Skeletal muscle satellite cell (primary cell): ENCODE results near the gene UCK2.

ENCODE experiments used
- H3K27me3 ChIP-seq: 2 replicates; pipeline ENCODE4 v1.7.0; 2013; ENCODE audit warnings: low read length; ENCODE audit not compliant: control insufficient read depth, insufficient read depth
- H3K36me3 ChIP-seq: 2 replicates; pipeline ENCODE4 v1.7.0; 2013; ENCODE audit warnings: mild to moderate bottlenecking, control low read depth, low read length; ENCODE audit not compliant: insufficient read depth
- H3K4me1 ChIP-seq: 2 replicates; pipeline ENCODE4 v1.7.0; 2013; ENCODE audit warnings: low read length; ENCODE audit not compliant: control insufficient read depth, insufficient read depth
- H3K4me2 ChIP-seq: 2 replicates; pipeline ENCODE4 v1.7.0; 2013; ENCODE audit warnings: mild to moderate bottlenecking, low read length
- H3K4me3 ChIP-seq: 2 replicates; pipeline ENCODE4 v1.7.0; 2013; ENCODE audit warnings: low read length
- H3K9ac ChIP-seq: 2 replicates; pipeline ENCODE4 v1.7.0; 2013; ENCODE audit warnings: mild to moderate bottlenecking, low read depth, low read length, moderate library complexity
- H3K9me3 ChIP-seq: replicated peaks from 2 replicates; pipeline ENCODE4 v1.7.0; 2013; ENCODE audit warnings: mild to moderate bottlenecking, control low read depth, low read length

UCK2 gene

DNA sequence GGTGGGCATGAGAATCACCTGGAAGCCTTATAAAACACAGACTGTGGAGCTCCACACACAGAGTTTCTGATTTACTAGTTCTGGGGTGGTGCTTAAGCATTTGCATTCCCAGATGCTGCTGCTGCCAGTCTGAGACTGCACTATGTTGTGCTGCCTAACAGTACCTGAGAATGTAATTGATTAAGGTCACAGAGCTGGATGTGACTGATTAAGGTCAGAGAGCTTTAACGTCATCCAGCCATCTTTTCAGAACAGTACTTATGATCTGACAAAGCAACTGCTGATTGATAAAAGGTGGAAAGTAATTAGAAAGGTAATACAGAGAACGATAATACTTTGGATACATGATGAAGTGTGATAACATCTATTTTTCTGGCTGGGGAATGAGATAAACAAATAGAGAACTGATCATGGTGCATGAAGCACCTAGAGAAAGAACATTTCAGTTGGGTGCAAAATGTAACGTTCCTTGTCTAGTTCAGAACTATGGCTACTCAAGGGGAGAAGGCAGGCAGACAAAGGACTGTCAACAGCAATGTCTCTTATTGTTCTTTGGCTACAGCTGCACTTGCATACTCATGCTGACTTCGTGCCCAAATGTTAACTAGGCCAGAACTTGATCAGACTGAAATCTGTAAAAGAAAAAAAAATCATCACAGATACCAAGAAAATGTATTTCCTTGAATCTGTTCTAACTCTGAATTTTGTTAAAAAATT, 3.7 kb upstream of the UCK2 start:
- Histone ChIP-seq H3K4me3 (no peak overlapping the region), H3K36me3 (no peaks in the 10 kb centered on the region), H3K27me3 (no peaks in the 10 kb centered on the region), H3K4me2 (no peak overlapping the region), H3K9me3 (no peaks in the 10 kb centered on the region), H3K9ac (no peak overlapping the region), H3K4me1 (peaks cover 13% of the 10 kb centered on the region)

GRCh38 chr1:165824269-165824643, 3.2 kb upstream of the UCK2 start:
- H3K4me1 ChIP-seq: peaks cover 13% of the 10 kb centered on the region

GRCh38 chr1:165826565-165827267, 698 bp upstream of the UCK2 start:
- peak overlapping the region; percentile 88 for H3K4me3 ChIP-seq

More at GRCh38 chr1:165824269-165824643, 3.2 kb upstream of the UCK2 start:
- no peak overlapping the region for H3K4me2 ChIP-seq
- no peak overlapping the region for H3K4me3 ChIP-seq
- no peaks in the 10 kb centered on the region for H3K9me3 ChIP-seq
- H3K36me3 ChIP-seq: no peaks in the 10 kb centered on the region
- no peaks in the 10 kb centered on the region for H3K27me3 ChIP-seq
- no peak overlapping the region for H3K9ac ChIP-seq

GRCh38 chr1:165828103-165828668, 772 bp downstream of the UCK2 start:
- Histone ChIP-seq H3K4me1 (peaks cover 24% of the 10 kb centered on the region), H3K36me3 (no peaks in the 10 kb centered on the region), H3K4me3 (peak overlapping the region; percentile 88), H3K27me3 (no peaks in the 10 kb centered on the region), H3K9me3 (no peaks in the 10 kb centered on the region), H3K4me2 (peak overlapping the region; percentile 88), H3K9ac (peak overlapping the region; percentile 90)

More at GRCh38 chr1:165826565-165827267, 698 bp upstream of the UCK2 start:
- H3K4me1 ChIP-seq: peaks cover 20% of the 10 kb centered on the region
- peak overlapping the region; percentile 90 for H3K9ac ChIP-seq
- no peaks in the 10 kb centered on the region for H3K27me3 ChIP-seq
- H3K9me3 ChIP-seq: no peaks in the 10 kb centered on the region
- no peaks in the 10 kb centered on the region for H3K36me3 ChIP-seq
- peak overlapping the region; percentile 88 for H3K4me2 ChIP-seq

DNA sequence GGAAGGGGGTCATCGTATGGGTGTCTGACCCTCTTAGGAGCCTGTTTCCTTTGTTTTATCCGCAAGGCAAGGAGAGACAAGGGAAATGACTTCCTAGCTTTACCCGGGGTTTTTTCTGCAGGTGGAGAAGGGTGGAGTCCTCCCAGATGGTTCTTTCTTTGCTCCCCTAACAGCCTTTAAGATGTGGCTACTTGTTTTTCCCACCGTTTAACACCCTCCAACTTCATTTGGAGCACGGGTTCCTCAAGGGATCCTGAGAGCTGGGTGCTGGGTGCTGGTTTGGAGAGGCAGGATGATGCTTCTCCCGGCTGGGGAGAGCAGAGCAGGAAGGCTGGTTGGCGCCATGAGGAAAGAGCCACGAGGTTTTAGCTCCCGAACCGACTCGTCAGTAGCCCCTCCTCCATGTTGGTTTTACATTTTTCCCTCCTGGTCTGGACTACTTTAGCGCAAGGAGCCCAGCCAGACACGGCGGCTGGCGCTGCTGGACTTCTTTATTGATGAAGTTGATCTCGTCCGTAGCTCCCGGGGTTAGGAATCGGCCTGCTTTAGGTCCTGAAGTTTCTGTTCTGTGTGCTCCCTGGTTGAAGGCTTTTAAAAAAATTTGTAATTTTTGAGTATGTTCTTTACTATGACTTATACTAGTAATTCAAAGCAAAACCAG, 1.4 kb downstream of the UCK2 start:
- Histone ChIP-seq H3K9ac (peak overlapping the region; percentile 90), H3K4me2 (peak overlapping the region; percentile 88), H3K4me3 (peak overlapping the region; percentile 88), H3K4me1 (peaks cover 23% of the 10 kb centered on the region), H3K9me3 (no peaks in the 10 kb centered on the region), H3K36me3 (no peaks in the 10 kb centered on the region), H3K27me3 (no peaks in the 10 kb centered on the region)

GRCh38 chr1:165829888-165830287, 2.5 kb downstream of the UCK2 start:
- peak overlapping the region; percentile 88 for H3K4me3 ChIP-seq

DNA sequence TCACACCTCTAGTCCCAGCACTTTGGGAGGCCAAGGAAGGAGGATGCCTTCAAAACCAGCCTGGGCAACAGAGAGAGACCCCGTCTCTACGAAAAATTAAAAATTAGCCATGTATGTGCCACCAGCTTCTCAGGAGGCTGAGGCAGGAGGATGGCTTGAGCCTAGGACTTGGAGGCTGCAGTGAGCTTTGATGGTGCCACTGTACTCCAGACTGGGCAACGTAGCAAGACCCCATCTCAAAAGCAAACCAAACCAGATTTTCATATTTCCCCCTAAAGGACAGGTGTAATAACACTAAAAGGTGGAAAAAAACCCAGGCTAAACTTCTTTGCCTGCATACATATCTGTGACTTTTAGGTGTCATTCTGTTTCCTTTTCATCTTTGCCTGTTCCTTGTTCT, 3.7 kb downstream of the UCK2 start:
- no peaks in the 10 kb centered on the region for H3K36me3 ChIP-seq
- no peaks in the 10 kb centered on the region for H3K27me3 ChIP-seq
- no peak overlapping the region for H3K9ac ChIP-seq
- H3K4me1 ChIP-seq: peaks cover 16% of the 10 kb centered on the region
- no peak overlapping the region for H3K4me2 ChIP-seq
- no peaks in the 10 kb centered on the region for H3K9me3 ChIP-seq
- H3K4me3 ChIP-seq: no peak overlapping the region

More at GRCh38 chr1:165829888-165830287, 2.5 kb downstream of the UCK2 start:
- peak overlapping the region; percentile 88 for H3K4me2 ChIP-seq
- no peaks in the 10 kb centered on the region for H3K9me3 ChIP-seq
- H3K9ac ChIP-seq: peak overlapping the region; percentile 90
- H3K27me3 ChIP-seq: no peaks in the 10 kb centered on the region
- no peaks in the 10 kb centered on the region for H3K36me3 ChIP-seq
- H3K4me1 ChIP-seq: peaks cover 16% of the 10 kb centered on the region

- peaks cover 8% of the 10 kb centered on the region for H3K36me3 ChIP-seq
- no peak overlapping the region for H3K4me3 ChIP-seq
- no peaks in the 10 kb centered on the region for H3K9me3 ChIP-seq
- peak overlapping the region; percentile 26 for H3K4me2 ChIP-seq
- no peak overlapping the region for H3K9ac ChIP-seq
- H3K4me1 ChIP-seq: peaks cover 18% of the 10 kb centered on the region
- H3K27me3 ChIP-seq: no peaks in the 10 kb centered on the region
Observed at GRCh38 chr1:165832902-165833301, 5.5 kb downstream of the UCK2 start.

GRCh38 chr1:165833358-165833757, 5.9 kb downstream of the UCK2 start:
- H3K4me2 ChIP-seq: peak overlapping the region; percentile 26
- H3K4me1 ChIP-seq: peaks cover 18% of the 10 kb centered on the region
- H3K4me3 ChIP-seq: no peak overlapping the region
- H3K9ac ChIP-seq: no peak overlapping the region
- H3K36me3 ChIP-seq: peaks cover 8% of the 10 kb centered on the region
- H3K9me3 ChIP-seq: no peaks in the 10 kb centered on the region
- no peaks in the 10 kb centered on the region for H3K27me3 ChIP-seq

DNA sequence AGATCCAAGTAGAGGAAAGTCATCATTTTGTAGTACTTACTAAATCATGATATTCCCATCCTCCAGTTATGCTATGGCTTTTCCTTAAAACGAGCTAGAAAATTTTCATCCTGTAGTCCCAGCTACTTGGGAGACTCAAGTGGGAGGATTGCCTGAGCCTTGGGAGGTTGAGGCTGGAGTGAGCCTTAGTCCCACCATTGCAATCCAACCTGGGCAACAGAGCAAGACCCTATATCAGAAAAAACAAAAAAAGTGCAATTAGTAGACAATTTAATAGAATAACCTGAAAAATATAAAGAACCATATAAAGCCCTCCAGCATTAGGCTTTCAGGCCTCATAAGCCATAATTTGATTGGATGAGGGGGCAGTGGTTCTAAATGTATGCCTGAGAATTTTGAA, 6.8 kb downstream of the UCK2 start:
- H3K9ac ChIP-seq: no peak overlapping the region
- H3K27me3 ChIP-seq: no peaks in the 10 kb centered on the region
- no peaks in the 10 kb centered on the region for H3K9me3 ChIP-seq
- no peak overlapping the region for H3K4me3 ChIP-seq
- H3K4me2 ChIP-seq: no peak overlapping the region
- H3K36me3 ChIP-seq: peaks cover 8% of the 10 kb centered on the region
- H3K4me1 ChIP-seq: peaks cover 18% of the 10 kb centered on the region

DNA sequence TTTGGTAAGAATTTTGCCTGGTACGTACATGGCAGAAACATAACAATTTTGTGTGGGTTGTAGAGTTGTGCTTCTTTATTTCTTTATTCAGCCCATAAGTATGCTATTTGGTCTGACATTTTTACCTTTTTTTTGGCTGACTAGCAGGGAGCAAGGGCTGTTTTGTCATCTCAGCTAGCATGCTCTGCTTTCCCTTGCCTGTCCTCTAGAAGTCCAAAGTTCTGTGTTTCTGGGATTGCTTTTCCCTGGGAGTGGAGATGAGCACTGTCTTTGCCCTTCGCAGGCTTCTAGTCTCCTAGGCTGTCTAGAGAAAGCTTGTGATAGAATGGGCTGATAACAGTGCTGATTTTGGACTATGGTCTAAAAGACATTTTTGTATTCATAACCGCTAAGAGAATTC, 7.5 kb downstream of the UCK2 start:
- H3K9me3 ChIP-seq: no peaks in the 10 kb centered on the region
- H3K27me3 ChIP-seq: no peaks in the 10 kb centered on the region
- H3K4me3 ChIP-seq: no peak overlapping the region
- H3K4me1 ChIP-seq: peaks cover 13% of the 10 kb centered on the region
- no peak overlapping the region for H3K4me2 ChIP-seq
- no peak overlapping the region for H3K9ac ChIP-seq
- peaks cover 8% of the 10 kb centered on the region for H3K36me3 ChIP-seq
